ENCODE results near the gene KRTAP5-10. TPM values are rescaled to one million over a fixed set of nuclear protein-coding genes. Genes with fewer than 3 reads are reported as not detected.

The KRTAP5-10 gene
- total RNA-seq, 1 experiment from 2014 or later = 0.20 TPM

GRCh38 chr11:71580057-71581003, 15.0 kb downstream of the KRTAP5-10 start:
- H3K9ac ChIP-seq (ENCODE audit: low read length) = no peak overlapping the region
- ATAC-seq = peak; percentile 95
- H4K20me1 ChIP-seq (ENCODE audit: insufficient read depth) = no peaks in the 10 kb centered on the region
- no peaks in the 10 kb centered on the region for H3K9me2 ChIP-seq (ENCODE audit: insufficient read depth)
- H2AFZ ChIP-seq (ENCODE audit: low read depth, low read length, poor library complexity, severe bottlenecking) = peak overlapping the region; percentile 79
- H3K36me3 ChIP-seq (ENCODE audit: control insufficient read depth in 1 of 2, insufficient read depth in 2 of 2, low read length in 2 of 2) = no peaks in the 10 kb centered on the region
- ChIA-PET RAD21 (ENCODE audit: low non-redundant PET in 1 of 2, low total read pairs in 2 of 2, uncharacterized antibody in 2 of 2, unreplicated experiment in 2 of 2) (no interaction called here), POLR2A (no interaction called here), CTCF (interaction anchor here (0.7 to 1.8 kb wide), 7 partner anchors 9 to 460 kb away, joined by 3 to 19 read pairs (median 4); no protein-coding TSS in a partner anchor)
- peaks cover 4% of the 10 kb centered on the region; the same call in 1 of the 2 replicates for H3K27me3 ChIP-seq (ENCODE audit: insufficient read depth, low read length)
- peak overlapping the region; percentile 27; the same call in 1 of the 2 replicates for H3K4me2 ChIP-seq (ENCODE audit: low read length)
- no peak overlapping the region for H3K27ac ChIP-seq (ENCODE audit: low read depth, low read length)
- no TSS peak for BruUV-seq (replicated peaks)
- H3K4me1 ChIP-seq (ENCODE audit: control insufficient read depth in 1 of 2, insufficient read depth in 2 of 2, low read length in 2 of 2) = peaks cover 0 to 4% of the 10 kb centered on the region in 2 experiments; a peak in 1 of 4 replicates
- no peaks in the 10 kb centered on the region for H3K9me3 ChIP-seq (ENCODE audit: control insufficient read depth in 1 of 2, insufficient read depth in 1 of 2, low read depth in 1 of 2, low read length in 2 of 2)
- intact Hi-C loops (cut with micrococcal nuclease) = no loop called here
- no peaks in the 10 kb centered on the region for H3K79me2 ChIP-seq (ENCODE audit: insufficient read depth, low read length)
- no peak overlapping the region for H3K4me3 ChIP-seq (replicated peaks in 1 of 2; ENCODE audit: low read depth in 1 of 2, low read length in 2 of 2)
- DNase-seq (ENCODE audit: low read depth, low spot score) = peak; percentile 48
- no peak for TF ChIP-seq ZNF274 (IDR thresholded peaks at IDR 0.05; ENCODE audit: low read depth, low read length)
- TF ChIP-seq, protein P1, sequence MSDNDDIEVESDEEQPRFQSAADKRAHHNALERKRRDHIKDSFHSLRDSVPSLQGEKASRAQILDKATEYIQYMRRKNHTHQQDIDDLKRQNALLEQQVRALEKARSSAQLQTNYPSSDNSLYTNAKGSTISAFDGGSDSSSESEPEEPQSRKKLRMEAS (IDR thresholded peaks at IDR 0.05) = peak; percentile 97
- TF ChIP-seq ELF1 (IDR thresholded peaks at IDR 0.05; ENCODE audit: borderline replicate concordance, low read depth) = no peak
- TF ChIP-seq POLR2A (IDR thresholded peaks at IDR 0.05; ENCODE audit: borderline replicate concordance, extremely low read depth, insufficient read depth, insufficient read length) = no peak
- TF ChIP-seq FOSL1 (IDR thresholded peaks at IDR 0.05; ENCODE audit: low read depth) = no peak
- TF ChIP-seq CEBPB (IDR thresholded peaks at IDR 0.05; ENCODE audit: low read depth) = no peak
- TF ChIP-seq EGR1 (IDR thresholded peaks at IDR 0.05; ENCODE audit: low read depth) = no peak
- no peak for TF ChIP-seq SP1 (IDR thresholded peaks at IDR 0.05; ENCODE audit: low read depth)
- TF ChIP-seq ZFX (IDR thresholded peaks at IDR 0.05) = no peak
- TF ChIP-seq YY1 (IDR thresholded peaks at IDR 0.05; ENCODE audit: extremely low read depth, insufficient replicate concordance, low read depth, low read length) = peak; percentile 10
- no peak for TF ChIP-seq POLR2AphosphoS5 (IDR thresholded peaks at IDR 0.05; ENCODE audit: low read depth, low read length)
- peak; percentile 30 for TF ChIP-seq TCF7L2 (IDR thresholded peaks at IDR 0.05; ENCODE audit: borderline replicate concordance, extremely low read depth, insufficient read depth, insufficient read length)
- TF ChIP-seq, protein P2, sequence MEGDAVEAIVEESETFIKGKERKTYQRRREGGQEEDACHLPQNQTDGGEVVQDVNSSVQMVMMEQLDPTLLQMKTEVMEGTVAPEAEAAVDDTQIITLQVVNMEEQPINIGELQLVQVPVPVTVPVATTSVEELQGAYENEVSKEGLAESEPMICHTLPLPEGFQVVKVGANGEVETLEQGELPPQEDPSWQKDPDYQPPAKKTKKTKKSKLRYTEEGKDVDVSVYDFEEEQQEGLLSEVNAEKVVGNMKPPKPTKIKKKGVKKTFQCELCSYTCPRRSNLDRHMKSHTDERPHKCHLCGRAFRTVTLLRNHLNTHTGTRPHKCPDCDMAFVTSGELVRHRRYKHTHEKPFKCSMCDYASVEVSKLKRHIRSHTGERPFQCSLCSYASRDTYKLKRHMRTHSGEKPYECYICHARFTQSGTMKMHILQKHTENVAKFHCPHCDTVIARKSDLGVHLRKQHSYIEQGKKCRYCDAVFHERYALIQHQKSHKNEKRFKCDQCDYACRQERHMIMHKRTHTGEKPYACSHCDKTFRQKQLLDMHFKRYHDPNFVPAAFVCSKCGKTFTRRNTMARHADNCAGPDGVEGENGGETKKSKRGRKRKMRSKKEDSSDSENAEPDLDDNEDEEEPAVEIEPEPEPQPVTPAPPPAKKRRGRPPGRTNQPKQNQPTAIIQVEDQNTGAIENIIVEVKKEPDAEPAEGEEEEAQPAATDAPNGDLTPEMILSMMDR (IDR thresholded peaks at IDR 0.05 in 2 of 3, conservative IDR thresholded peaks at IDR 0.05 in 1 of 3; ENCODE audit: borderline replicate concordance in 1 of 3, insufficient read depth in 1 of 3, low read depth in 2 of 3, low read length in 2 of 3) = peak; percentile 76 to 91 (median 83)
- TF ChIP-seq JUND (IDR thresholded peaks at IDR 0.05) = no peak
- no peak for TF ChIP-seq EZH2 (IDR thresholded peaks at IDR 0.05)
- TF ChIP-seq REST (IDR thresholded peaks at IDR 0.05; ENCODE audit: low read depth) = no peak
- TF ChIP-seq SIN3A (IDR thresholded peaks at IDR 0.05; ENCODE audit: low read depth) = no peak
- TF ChIP-seq CBX3 (IDR thresholded peaks at IDR 0.05; ENCODE audit: low read depth) = peak; percentile 90
- TF ChIP-seq EZH2phosphoT487 (IDR thresholded peaks at IDR 0.05; ENCODE audit: borderline replicate concordance) = no peak
- TF ChIP-seq, protein P3, sequence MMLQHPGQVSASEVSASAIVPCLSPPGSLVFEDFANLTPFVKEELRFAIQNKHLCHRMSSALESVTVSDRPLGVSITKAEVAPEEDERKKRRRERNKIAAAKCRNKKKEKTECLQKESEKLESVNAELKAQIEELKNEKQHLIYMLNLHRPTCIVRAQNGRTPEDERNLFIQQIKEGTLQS (IDR thresholded peaks at IDR 0.05) = no peak
- TF ChIP-seq RAD21 (IDR thresholded peaks at IDR 0.05; ENCODE audit: low read depth) = peak; percentile 44; the same call in 1 of the 2 replicates

Measured in HCT116 (cell line).